Spleen (tissue), 7 donors: ENCODE results near the gene ADPGK.

Experiments
- POLR2A ChIP-seq, 3 donors: fragments of 450-650 bp; IDR thresholded peaks; one replicate each; pipeline ENCODE4 v1.5.1; 2017; ENCODE audit warnings: antibody characterized with exemption in 3 of 3, mild to moderate bottlenecking in 1 of 3
- TF ChIP-seq, protein P1 (sequence below), 11 experiments: fragments of 200-600 bp in 7 of 11; fragments of 450-650 bp in 4 of 11; sonication (generic) in 4 of 11; IDR thresholded peaks in 8 of 11; conservative IDR thresholded peaks in 3 of 11; 1 replicate in 7 of 11; 2 replicates in 4 of 11; pipeline versions ENCODE4 v1.4.0 to v1.8.0; 2016 to 2021; ENCODE audit warnings: antibody characterized with exemption in 11 of 11, inconsistent platforms in 4 of 11, mild to moderate bottlenecking in 1 of 11
- donor health status: DM: no; HTN: no; CAD: no; lungs with moderate emphysema.
- donor health status: DM: no; HTN: no; CAD: no.
- donor health status: DM: no; HTN: no; CAD: no.

DNA sequence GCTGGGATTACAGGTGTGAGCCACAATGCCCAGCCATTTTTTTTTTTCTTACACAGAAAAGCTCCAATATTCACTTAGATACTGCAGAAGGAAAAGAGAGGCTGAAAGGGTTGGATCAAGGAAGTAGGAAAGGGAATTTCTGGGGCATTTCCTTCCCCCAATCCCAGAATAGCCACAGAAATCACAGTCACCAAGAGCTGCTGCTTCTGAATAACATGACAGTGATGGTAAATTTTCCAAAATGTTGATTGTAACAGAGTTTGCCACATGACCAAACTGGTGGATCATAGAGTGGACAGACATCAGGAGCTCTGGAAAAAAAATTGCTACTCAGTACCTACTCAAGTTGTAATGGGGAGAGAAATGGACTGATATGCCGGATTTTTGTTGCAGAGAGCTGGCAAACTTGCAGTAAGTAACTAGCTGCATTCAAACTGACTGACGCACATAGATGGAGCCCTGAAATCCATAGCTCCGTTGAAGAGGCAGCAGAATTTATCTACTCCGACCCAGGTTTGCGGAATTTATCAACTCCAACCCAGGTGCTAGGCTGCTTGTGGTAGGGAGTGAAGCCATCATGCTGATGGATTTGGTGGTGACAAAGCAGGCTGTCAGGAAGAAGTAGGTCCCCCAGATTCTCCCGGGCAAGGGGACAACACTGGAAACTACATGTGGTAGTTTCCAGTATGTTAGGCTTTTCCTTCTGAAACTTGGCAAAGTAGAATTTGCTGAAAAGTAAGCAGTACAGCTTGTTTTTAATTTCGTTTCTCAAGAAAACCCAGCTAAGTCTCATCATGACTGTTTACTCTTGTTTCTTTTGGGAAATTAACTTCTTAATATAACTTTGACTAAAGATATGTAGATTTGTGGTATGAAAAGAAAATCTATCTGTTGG is 10.5 kb upstream of the ADPGK start:
- no peak for TF ChIP-seq POLR2A (IDR thresholded peaks at IDR 0.05)
- TF ChIP-seq, protein P1, sequence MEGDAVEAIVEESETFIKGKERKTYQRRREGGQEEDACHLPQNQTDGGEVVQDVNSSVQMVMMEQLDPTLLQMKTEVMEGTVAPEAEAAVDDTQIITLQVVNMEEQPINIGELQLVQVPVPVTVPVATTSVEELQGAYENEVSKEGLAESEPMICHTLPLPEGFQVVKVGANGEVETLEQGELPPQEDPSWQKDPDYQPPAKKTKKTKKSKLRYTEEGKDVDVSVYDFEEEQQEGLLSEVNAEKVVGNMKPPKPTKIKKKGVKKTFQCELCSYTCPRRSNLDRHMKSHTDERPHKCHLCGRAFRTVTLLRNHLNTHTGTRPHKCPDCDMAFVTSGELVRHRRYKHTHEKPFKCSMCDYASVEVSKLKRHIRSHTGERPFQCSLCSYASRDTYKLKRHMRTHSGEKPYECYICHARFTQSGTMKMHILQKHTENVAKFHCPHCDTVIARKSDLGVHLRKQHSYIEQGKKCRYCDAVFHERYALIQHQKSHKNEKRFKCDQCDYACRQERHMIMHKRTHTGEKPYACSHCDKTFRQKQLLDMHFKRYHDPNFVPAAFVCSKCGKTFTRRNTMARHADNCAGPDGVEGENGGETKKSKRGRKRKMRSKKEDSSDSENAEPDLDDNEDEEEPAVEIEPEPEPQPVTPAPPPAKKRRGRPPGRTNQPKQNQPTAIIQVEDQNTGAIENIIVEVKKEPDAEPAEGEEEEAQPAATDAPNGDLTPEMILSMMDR (IDR thresholded peaks at IDR 0.05 in 8 of 11, conservative IDR thresholded peaks at IDR 0.05 in 3 of 11) = no peak
